Measurements from ENCODE around the gene AARS1.
"Not testable (repeated sequence)": the region's sequence is repeated elsewhere in the genome, so short reads cannot be mapped to it uniquely, and the experiment has no call there.

Gene AARS1

DNA sequence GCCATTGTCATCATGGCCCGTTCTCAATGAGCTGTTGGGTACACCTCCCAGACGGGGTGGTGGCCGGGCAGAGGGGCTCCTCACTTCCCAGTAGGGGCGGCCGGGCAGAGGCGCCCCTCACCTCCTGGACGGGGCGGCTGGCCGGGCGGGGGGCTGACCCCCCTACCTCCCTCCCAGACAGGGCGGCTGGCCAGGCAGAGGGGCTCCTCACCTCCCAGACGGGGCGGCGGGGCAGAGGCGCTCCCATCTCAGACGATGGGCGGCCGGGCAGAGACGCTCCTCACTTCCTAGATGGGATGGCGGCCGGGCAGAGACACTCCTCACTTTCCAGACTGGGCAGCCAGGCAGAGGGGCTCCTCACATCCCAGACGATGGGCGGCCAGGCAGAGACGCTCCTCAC lies 64.7 kb downstream of the AARS1 start:
- DNase-seq (ENCODE audit: low read depth): not testable (repeated sequence)

GRCh38 chr16:70223971-70224513 lies 65.3 kb downstream of the AARS1 start:
- DNase-seq (ENCODE audit: low read depth): not testable (repeated sequence)

GRCh38 chr16:70223216-70223615 lies 66.1 kb downstream of the AARS1 start:
- not testable (repeated sequence) for DNase-seq (ENCODE audit: low read depth)

- not testable (repeated sequence) for DNase-seq (ENCODE audit: low read depth)
These were observed 66.7 kb downstream of the AARS1 start for GRCh38 chr16:70222574-70222973.

DNA sequence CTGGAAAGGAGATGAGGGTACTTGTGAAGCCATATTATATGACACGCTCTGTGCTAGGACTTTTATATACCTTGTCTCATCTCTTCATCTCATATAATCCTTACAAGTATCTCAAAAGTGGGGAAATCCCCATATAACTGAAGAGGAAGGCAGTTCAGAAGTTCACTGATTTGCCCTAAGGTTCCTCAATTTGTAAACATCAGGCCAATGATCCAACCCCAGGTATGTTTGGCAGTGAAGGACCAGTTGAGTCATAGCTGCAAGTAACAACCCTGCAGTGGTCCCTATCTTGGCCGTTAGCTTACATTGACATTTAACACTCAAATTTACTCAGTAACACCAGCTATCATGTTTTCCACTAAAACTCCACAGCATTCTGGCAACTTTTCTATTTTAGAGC lies 70.7 kb downstream of the AARS1 start:
- not testable (repeated sequence) for DNase-seq (ENCODE audit: low read depth)

DNA sequence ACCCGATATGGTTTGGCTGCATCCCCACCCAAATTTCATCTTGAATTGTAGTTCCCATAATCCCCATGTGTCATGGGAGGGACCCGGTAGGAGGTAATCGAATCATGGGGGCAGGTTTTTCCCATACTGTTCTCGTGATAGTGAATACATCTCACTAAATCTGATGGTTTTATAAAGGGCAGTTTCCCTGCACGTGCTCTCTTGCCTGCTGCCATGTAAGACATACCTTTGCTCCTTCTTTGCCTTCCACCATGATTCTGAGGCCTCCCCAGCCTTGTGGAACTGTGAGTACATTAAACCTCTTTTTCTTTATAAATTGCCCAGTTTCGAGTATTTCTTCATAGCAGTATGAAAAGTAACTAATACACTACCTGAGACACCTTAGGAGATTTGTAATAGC lies 82.9 kb downstream of the AARS1 start:
- DNase-seq (ENCODE audit: low read depth): not testable (repeated sequence)

- DNase-seq (ENCODE audit: low read depth): not testable (repeated sequence)
These were observed 84.5 kb downstream of the AARS1 start for GRCh38 chr16:70204668-70205405.

DNA sequence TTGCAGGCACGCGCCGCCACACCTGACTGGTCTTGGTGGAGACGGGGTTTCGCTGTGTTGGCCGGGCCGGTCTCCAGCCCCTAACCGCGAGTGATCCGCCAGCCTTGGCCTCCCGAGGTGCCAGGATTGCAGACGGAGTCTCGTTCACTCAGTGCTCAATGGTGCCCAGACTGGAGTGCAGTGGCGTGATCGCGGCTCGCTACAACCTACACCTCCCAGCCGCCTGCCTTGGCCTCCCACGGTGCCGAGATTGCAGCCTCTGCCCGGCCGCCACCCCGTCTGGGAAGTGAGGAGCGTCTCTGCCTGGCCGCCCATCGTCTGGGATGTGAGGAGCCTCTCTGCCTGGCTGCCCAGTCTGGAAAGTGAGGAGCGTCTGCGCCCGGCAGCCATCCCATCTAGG lies 85.3 kb downstream of the AARS1 start:
- not testable (repeated sequence) for DNase-seq (ENCODE audit: low read depth)

- not testable (repeated sequence) for DNase-seq (ENCODE audit: low read depth)
These were observed 85.8 kb downstream of the AARS1 start for GRCh38 chr16:70203508-70203907.
